HepG2 (cell line): ENCODE measurements around the gene ACBD6. TPM values are rescaled to one million over a fixed set of nuclear protein-coding genes. Genes with fewer than 3 reads are reported as not detected.

Experiments
- MAZ ChIP-seq, 2 experiments: sonication (generic) in 1 of 2; formaldehyde crosslinking in 1 of 2; IDR thresholded peaks; 2 replicates each; pipeline versions ENCODE4 v1.5.0 to v1.6.1; 2012 to 2020; ENCODE audit warnings: low read depth in 2 of 2, mild to moderate bottlenecking in 2 of 2, borderline replicate concordance in 1 of 2, improper control_type of control experiment in 1 of 2, low read length in 1 of 2, missing genetic modification reagents in 1 of 2, moderate library complexity in 1 of 2
- ZNF136 ChIP-seq: sonication (generic); formaldehyde crosslinking; IDR thresholded peaks from 2 replicates; pipeline ENCODE4 v1.8.1; 2022; ENCODE audit warnings: low read depth, mild to moderate bottlenecking, moderate library complexity, missing genetic modification reagents
- ZNF768 ChIP-seq: sonication (generic); formaldehyde crosslinking; IDR thresholded peaks from 2 replicates; pipeline ENCODE4 v1.4.0; 2020; ENCODE audit warnings: missing genetic modification reagents
- polyA plus RNA-seq, 8 experiments: library from polyadenylated mRNA; depleted of rRNA in 3 of 8; stranded (reverse) in 7 of 8; unstranded in 1 of 8; fragments of >200 nt; fragmentation: Illumina TruSeq in 4 of 8; extraction: Trizol in 4 of 8; gene quantifications; 2 replicates each; pipeline versions ENCODE4 v1.2.1 to v1.2.3, GENCODE V29; 2011 to 2016; ENCODE audit warnings: low read depth in 4 of 8, missing spikeins in 1 of 8, mixed read lengths in 1 of 8; ENCODE audit not compliant: insufficient read depth in 1 of 8
- total RNA-seq, 5 experiments: library from RNA; depleted of rRNA; stranded (reverse); fragments of >200 nt; fragmentation: Illumina TruSeq; extraction: Trizol; gene quantifications; 2 replicates each; pipeline ENCODE4 v1.2.3, GENCODE V29; 2016; ENCODE audit warnings: low read depth in 1 of 5
- TF ChIP-seq, protein P1 (sequence below), 2 experiments: sonication (generic) in 1 of 2; formaldehyde crosslinking in 1 of 2; IDR thresholded peaks; 2 replicates each; pipeline versions ENCODE4 v1.5.1 to v1.6.1; 2011 to 2020; ENCODE audit warnings: borderline replicate concordance in 1 of 2, low read depth in 1 of 2, low read length in 1 of 2, mild to moderate bottlenecking in 1 of 2, missing genetic modification reagents in 1 of 2, moderate library complexity in 1 of 2
- TF ChIP-seq, protein P2 (sequence below): sonication (generic); formaldehyde crosslinking; IDR thresholded peaks from 2 replicates; pipeline ENCODE4 v1.5.1; 2020; ENCODE audit warnings: mild to moderate bottlenecking, missing genetic modification reagents

The ACBD6 gene
- total and polyA plus RNA-seq, 2 of the 13 experiments (the other 11 are each of a cell fraction or from before 2014, with no cell fraction given), result 33.5 to 47.2 TPM

- TF ChIP-seq, protein P1, sequence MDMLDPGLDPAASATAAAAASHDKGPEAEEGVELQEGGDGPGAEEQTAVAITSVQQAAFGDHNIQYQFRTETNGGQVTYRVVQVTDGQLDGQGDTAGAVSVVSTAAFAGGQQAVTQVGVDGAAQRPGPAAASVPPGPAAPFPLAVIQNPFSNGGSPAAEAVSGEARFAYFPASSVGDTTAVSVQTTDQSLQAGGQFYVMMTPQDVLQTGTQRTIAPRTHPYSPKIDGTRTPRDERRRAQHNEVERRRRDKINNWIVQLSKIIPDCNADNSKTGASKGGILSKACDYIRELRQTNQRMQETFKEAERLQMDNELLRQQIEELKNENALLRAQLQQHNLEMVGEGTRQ (IDR thresholded peaks at IDR 0.05; ENCODE audit: low read depth, low read length), result no peak
- TF ChIP-seq, protein P1 (CRISPR knock-in tag; IDR thresholded peaks at IDR 0.05; ENCODE audit: borderline replicate concordance), result no peak
- TF ChIP-seq ZNF768 (CRISPR knock-in tag) (no peak), ZNF136 (CRISPR knock-in tag) (no peak), MAZ (IDR thresholded peaks at IDR 0.05; ENCODE audit: borderline replicate concordance, low read depth, low read length) (no peak), MAZ (CRISPR knock-in tag; IDR thresholded peaks at IDR 0.05; ENCODE audit: low read depth) (no peak)
- TF ChIP-seq, protein P2, sequence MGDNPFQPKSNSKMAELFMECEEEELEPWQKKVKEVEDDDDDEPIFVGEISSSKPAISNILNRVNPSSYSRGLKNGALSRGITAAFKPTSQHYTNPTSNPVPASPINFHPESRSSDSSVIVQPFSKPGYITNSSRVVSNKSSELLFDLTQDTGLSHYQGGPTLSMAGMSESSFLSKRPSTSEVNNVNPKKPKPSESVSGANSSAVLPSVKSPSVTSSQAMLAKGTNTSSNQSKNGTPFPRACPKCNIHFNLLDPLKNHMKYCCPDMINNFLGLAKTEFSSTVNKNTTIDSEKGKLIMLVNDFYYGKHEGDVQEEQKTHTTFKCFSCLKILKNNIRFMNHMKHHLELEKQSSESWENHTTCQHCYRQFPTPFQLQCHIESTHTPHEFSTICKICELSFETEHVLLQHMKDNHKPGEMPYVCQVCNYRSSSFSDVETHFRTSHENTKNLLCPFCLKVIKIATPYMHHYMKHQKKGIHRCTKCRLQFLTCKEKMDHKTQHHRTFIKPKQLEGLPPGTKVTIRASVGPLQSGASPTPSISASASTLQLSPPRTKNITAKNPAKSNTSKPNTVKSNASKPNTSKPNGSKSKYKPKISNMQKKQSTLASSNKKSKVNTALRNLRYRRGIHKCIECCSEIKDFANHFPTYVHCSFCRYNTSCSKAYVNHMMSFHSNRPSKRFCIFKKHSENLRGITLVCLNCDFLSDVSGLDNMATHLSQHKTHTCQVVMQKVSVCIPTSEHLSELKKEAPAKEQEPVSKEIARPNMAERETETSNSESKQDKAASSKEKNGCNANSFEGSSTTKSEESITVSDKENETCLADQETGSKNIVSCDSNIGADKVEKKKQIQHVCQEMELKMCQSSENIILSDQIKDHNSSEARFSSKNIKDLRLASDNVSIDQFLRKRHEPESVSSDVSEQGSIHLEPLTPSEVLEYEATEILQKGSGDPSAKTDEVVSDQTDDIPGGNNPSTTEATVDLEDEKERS, result no peak
These were observed 22.0 kb upstream of the ACBD6 start (continued) for GRCh38 chr1:180524160-180524914.
